PFSK-1 (cell line): ENCODE results near the gene CDAN1.

Experiments
- POLR2AphosphoS5 ChIP-seq: IDR thresholded peaks from 2 replicates; pipeline ENCODE4 v1.6.1; 2012; ENCODE audit warnings: low read depth, mild to moderate bottlenecking, control low read depth, low read length, moderate library complexity
- SIN3A ChIP-seq: IDR thresholded peaks from 2 replicates; pipeline ENCODE4 v1.6.1; 2012; ENCODE audit warnings: mild to moderate bottlenecking, low read length, moderate library complexity, borderline replicate concordance; ENCODE audit not compliant: insufficient read depth
- TAF1 ChIP-seq: IDR thresholded peaks from 2 replicates; pipeline ENCODE4 v1.6.1; 2012; ENCODE audit warnings: low read length, control low read depth, borderline replicate concordance; ENCODE audit not compliant: insufficient read depth
- TF ChIP-seq, protein P1 (sequence below), 2 experiments: IDR thresholded peaks; 2 replicates each; pipeline versions ENCODE4 v1.6.1 to v1.8.0; 2011 to 2012; ENCODE audit warnings: low read depth in 2 of 2, low read length in 2 of 2, control low read depth in 1 of 2, inconsistent platforms in 1 of 2, mild to moderate bottlenecking in 1 of 2, moderate library complexity in 1 of 2; ENCODE audit not compliant: insufficient read depth in 1 of 2

DNA sequence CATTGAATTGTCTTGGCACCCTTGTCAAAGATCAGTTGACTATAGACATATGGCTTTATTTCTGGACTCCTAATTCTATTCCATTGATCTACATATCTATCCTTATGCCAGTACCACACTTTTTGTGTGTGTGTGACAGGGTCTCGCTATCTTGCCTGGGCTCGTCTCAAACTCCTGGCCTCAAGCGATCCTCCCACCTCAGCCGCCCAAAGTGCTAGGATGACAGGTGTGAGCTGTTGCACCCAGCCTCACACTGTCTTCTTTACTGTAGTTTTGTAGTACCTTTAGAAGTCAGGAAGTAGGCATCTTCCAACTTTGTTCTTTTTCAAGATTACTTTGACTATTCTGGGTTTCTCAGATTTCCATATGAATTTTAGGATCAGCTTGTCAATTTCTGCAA, 24.3 kb downstream of the CDAN1 start:
- no peak for TF ChIP-seq POLR2AphosphoS5
- TF ChIP-seq, protein P1, sequence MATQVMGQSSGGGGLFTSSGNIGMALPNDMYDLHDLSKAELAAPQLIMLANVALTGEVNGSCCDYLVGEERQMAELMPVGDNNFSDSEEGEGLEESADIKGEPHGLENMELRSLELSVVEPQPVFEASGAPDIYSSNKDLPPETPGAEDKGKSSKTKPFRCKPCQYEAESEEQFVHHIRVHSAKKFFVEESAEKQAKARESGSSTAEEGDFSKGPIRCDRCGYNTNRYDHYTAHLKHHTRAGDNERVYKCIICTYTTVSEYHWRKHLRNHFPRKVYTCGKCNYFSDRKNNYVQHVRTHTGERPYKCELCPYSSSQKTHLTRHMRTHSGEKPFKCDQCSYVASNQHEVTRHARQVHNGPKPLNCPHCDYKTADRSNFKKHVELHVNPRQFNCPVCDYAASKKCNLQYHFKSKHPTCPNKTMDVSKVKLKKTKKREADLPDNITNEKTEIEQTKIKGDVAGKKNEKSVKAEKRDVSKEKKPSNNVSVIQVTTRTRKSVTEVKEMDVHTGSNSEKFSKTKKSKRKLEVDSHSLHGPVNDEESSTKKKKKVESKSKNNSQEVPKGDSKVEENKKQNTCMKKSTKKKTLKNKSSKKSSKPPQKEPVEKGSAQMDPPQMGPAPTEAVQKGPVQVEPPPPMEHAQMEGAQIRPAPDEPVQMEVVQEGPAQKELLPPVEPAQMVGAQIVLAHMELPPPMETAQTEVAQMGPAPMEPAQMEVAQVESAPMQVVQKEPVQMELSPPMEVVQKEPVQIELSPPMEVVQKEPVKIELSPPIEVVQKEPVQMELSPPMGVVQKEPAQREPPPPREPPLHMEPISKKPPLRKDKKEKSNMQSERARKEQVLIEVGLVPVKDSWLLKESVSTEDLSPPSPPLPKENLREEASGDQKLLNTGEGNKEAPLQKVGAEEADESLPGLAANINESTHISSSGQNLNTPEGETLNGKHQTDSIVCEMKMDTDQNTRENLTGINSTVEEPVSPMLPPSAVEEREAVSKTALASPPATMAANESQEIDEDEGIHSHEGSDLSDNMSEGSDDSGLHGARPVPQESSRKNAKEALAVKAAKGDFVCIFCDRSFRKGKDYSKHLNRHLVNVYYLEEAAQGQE (IDR thresholded peaks at IDR 0.05; ENCODE audit: insufficient read depth in 1 of 2, low read depth in 2 of 2, low read length in 2 of 2) = no peak
- no peak for TF ChIP-seq SIN3A
- TF ChIP-seq TAF1 = no peak
